Measurements from ENCODE around the gene FPR2.

Gene FPR2

DNA sequence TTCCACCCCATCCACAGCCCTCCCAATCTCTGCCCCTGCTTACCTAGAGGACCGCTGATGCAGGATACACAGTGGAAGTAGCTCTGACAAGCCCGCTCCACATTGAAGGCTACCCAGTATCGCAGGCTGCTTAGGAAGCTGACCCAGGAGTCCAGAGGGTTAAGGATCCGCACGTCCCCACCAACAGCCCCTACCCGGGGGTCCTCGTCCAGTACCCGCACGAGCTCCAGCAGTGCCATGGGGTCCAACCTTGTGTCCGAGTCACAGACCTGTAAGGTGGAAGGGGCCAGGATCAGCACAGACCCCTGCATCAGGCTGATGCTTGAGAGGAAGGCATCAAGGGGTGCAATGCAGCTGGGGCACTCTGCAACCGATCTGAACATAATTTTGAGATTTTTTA is 44.1 kb upstream of the FPR2 start:
- TF ChIP-seq, protein P1, sequence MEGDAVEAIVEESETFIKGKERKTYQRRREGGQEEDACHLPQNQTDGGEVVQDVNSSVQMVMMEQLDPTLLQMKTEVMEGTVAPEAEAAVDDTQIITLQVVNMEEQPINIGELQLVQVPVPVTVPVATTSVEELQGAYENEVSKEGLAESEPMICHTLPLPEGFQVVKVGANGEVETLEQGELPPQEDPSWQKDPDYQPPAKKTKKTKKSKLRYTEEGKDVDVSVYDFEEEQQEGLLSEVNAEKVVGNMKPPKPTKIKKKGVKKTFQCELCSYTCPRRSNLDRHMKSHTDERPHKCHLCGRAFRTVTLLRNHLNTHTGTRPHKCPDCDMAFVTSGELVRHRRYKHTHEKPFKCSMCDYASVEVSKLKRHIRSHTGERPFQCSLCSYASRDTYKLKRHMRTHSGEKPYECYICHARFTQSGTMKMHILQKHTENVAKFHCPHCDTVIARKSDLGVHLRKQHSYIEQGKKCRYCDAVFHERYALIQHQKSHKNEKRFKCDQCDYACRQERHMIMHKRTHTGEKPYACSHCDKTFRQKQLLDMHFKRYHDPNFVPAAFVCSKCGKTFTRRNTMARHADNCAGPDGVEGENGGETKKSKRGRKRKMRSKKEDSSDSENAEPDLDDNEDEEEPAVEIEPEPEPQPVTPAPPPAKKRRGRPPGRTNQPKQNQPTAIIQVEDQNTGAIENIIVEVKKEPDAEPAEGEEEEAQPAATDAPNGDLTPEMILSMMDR (IDR thresholded peaks at IDR 0.05; ENCODE audit: control insufficient read depth, extremely low read depth, insufficient read depth) = no peak
- no peak overlapping the region for H3K4me3 ChIP-seq (ENCODE audit: low read depth, low read length)
- no peak for DNase-seq (ENCODE audit: low read depth)

GRCh38 chr19:51719251-51719988 is 41.6 kb upstream of the FPR2 start:
- no peak for DNase-seq (ENCODE audit: low read depth)
- H3K4me3 ChIP-seq (ENCODE audit: low read depth, low read length) = no peak overlapping the region
- TF ChIP-seq, protein P1 (IDR thresholded peaks at IDR 0.05; ENCODE audit: control insufficient read depth, extremely low read depth, insufficient read depth) = no peak

DNA sequence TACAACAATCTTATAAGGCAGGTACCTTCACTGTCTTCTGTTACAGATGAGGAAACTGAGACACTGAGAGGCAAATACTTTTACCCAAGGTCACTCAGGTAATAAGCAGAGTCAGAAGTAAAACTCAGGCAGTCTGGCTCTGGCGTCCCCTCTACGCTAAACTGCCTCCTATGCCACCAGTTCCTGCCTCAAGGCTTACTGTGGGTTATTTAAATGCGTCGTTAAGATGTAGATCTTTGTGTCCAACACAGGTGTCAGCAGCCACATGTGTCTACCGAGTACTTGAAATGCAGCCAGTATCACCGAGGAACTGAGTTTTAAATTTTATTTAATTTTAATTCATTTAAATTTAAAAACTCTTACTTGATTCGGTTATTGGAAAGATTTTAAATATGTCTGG is 39.1 kb upstream of the FPR2 start:
- TF ChIP-seq, protein P1 (IDR thresholded peaks at IDR 0.05; ENCODE audit: control insufficient read depth, extremely low read depth, insufficient read depth) = no peak
- no peak for DNase-seq (ENCODE audit: low read depth)
- no peak overlapping the region for H3K4me3 ChIP-seq (ENCODE audit: low read depth, low read length)

DNA sequence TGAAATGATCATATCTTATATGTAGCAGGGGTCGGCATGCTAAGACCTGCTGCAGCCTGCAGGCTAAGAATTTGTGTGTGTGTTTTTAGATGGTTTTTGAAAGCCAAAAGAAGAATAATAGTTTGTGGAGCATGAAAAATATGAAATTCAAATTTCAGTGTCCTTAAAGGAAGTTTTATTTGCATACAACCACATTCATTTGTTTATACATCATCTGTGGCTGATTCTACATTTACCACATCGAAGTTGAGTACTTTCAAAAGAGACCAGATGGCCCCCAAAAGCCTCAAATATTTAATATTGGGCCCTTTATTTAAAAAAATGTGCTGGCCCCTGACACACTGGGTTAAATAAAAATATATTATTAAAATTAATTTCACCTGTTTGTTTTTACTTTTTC is 38.5 kb upstream of the FPR2 start:
- TF ChIP-seq, protein P1 (IDR thresholded peaks at IDR 0.05; ENCODE audit: control insufficient read depth, extremely low read depth, insufficient read depth) = no peak
- H3K4me3 ChIP-seq (ENCODE audit: low read depth, low read length) = no peak overlapping the region
- no peak for DNase-seq (ENCODE audit: low read depth)

DNA sequence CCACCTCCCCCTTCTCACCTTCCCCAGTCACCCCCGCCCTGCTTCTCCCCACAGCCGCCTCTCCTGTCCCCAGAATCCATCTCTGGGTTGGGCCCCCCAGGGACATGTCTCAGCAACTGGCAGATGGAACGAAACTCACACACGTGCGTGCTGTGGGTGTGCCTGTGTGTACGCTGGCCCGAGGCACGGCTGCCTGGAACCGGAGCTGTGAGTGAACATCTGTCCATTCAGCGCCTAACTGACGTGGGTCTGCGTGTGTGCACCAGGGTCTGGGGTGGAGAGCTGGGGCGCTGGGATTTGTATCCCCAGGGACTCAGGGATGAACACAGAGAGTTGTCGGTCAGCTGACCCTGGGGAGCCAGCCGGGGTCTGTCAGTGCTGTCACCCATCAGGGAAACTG is 36.4 kb upstream of the FPR2 start:
- TF ChIP-seq, protein P1 (IDR thresholded peaks at IDR 0.05; ENCODE audit: control insufficient read depth, extremely low read depth, insufficient read depth) = no peak
- DNase-seq (ENCODE audit: low read depth) = no peak
- H3K4me3 ChIP-seq (ENCODE audit: low read depth, low read length) = no peak overlapping the region

- H3K4me3 ChIP-seq (ENCODE audit: low read depth, low read length) = no peak overlapping the region
- TF ChIP-seq, protein P1 (IDR thresholded peaks at IDR 0.05; ENCODE audit: control insufficient read depth, extremely low read depth, insufficient read depth) = no peak
- no peak for DNase-seq (ENCODE audit: low read depth)
Measured at GRCh38 chr19:51726049-51726448, 34.9 kb upstream of the FPR2 start.

DNA sequence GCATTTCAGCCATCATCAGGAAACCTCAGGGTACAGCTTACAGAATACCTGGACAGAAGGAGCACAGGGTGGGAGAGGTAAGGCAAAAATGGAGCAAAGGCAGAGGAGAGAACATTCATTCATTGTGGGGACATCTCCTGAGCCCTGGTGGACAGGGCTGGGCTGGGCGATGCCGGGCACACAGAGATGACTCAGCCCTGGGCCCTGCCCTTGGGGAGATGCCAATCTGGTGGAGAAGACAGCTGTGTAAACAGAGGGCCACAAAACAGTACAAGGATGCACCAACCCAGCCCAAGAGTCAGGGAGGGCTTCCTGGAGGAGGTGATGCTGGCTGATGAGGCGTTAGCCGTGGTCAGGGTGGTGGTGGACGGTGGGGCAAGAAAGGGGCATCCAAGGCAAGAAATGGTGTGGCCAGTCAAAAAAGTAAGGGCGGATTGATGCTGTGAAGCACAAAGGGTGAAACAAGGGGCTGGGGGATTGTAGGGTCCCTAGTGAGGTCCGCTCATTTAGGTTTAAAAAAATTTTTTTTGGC is 33.6 kb upstream of the FPR2 start:
- no peak for DNase-seq (ENCODE audit: low read depth)
- H3K4me3 ChIP-seq (ENCODE audit: low read depth, low read length) = no peak overlapping the region
- TF ChIP-seq, protein P1 (IDR thresholded peaks at IDR 0.05; ENCODE audit: control insufficient read depth, extremely low read depth, insufficient read depth) = no peak
